Measurements from ENCODE around the gene JAK1. TPM values are rescaled to one million over a fixed set of nuclear protein-coding genes. Genes with fewer than 3 reads are reported as not detected.

JAK1 gene
- total and polyA plus RNA-seq, 10 of the 15 experiments (the other 5 are each of a cell fraction or from before 2014, with no cell fraction given): 9.6 to 45.5 (median 35.7) TPM

- TF ChIP-seq ZBTB11 (CRISPR knock-in tag; IDR thresholded peaks at IDR 0.05): no peak
- no peak for TF ChIP-seq NFXL1 (IDR thresholded peaks at IDR 0.05; ENCODE audit: borderline replicate concordance)
- TF ChIP-seq PML (IDR thresholded peaks at IDR 0.05; ENCODE audit: low read length): no peak
Observed at GRCh38 chr1:64836802-64837201, 129.5 kb downstream of the JAK1 start (continued).

- FAIRE-seq (no peak), DNase-seq (ENCODE audit: low read depth, low spot score) (no peak), ATAC-seq (no peak)
- H3K9me3 ChIP-seq (replicated peaks; ENCODE audit: control insufficient read depth, insufficient read depth, low read length): no peaks in the 10 kb centered on the region
- BruUV-seq (replicated peaks): no TSS peak
- peaks cover 6 to 35% of the 10 kb centered on the region in 2 experiments for H3K36me3 ChIP-seq (ENCODE audit: control insufficient read depth in 2 of 2, insufficient read depth in 2 of 2, low read length in 1 of 2)
- H3K4me3 ChIP-seq: no peak overlapping the region
- H4K20me1 ChIP-seq (ENCODE audit: control insufficient read depth, insufficient read depth): no peaks in the 10 kb centered on the region
- ChIA-PET CTCF (no interaction called here), SMC1A (ENCODE audit: uncharacterized antibody, unreplicated experiment) (interaction anchor here (0.6 kb wide), 1 partner anchor 12 kb away, joined by 3 read pairs; no protein-coding TSS in a partner anchor), RAD21 (ENCODE audit: unreplicated experiment) (no interaction called here), POLR2A (no interaction called here)
- intact Hi-C loops (cut with micrococcal nuclease; ENCODE audit: unreplicated experiment) (loop anchor here (5.0 kb wide), 1 partner anchor 208 kb away; no protein-coding TSS in a partner anchor), in situ Hi-C loops (cut with MboI) (no loop called here)
- no peak overlapping the region for H3K4me2 ChIP-seq (ENCODE audit: control insufficient read depth, insufficient read depth)
- no peaks in the 10 kb centered on the region for H3K4me1 ChIP-seq (ENCODE audit: control insufficient read depth, insufficient read depth, low read length)
- H2AFZ ChIP-seq (ENCODE audit: control insufficient read depth, low read depth, low read length): no peak overlapping the region
- no peaks in the 10 kb centered on the region for H3K79me2 ChIP-seq (ENCODE audit: control insufficient read depth, insufficient read depth, low read length)
- no peaks in the 10 kb centered on the region for H3K27me3 ChIP-seq (replicated peaks in 1 of 2; ENCODE audit: control insufficient read depth in 2 of 2, insufficient read depth in 2 of 2, low read length in 1 of 2)
- no peak overlapping the region for H3K9ac ChIP-seq (ENCODE audit: control insufficient read depth, insufficient read depth, low read length)
- no peak overlapping the region for H3K27ac ChIP-seq (ENCODE audit: control insufficient read depth, insufficient read depth)
- TF ChIP-seq RFX5 (IDR thresholded peaks at IDR 0.05; ENCODE audit: low read depth, low read length): no peak
- TF ChIP-seq CBX3 (IDR thresholded peaks at IDR 0.05; ENCODE audit: borderline replicate concordance, low read depth): no peak
- TF ChIP-seq USF1 (IDR thresholded peaks at IDR 0.05; ENCODE audit: borderline replicate concordance, extremely low read length, insufficient read depth, low read depth, low read length): no peak
- no peak for TF ChIP-seq HDAC6 (IDR thresholded peaks at IDR 0.05; ENCODE audit: unreplicated experiment)
- no peak for TF ChIP-seq NFXL1 (IDR thresholded peaks at IDR 0.05; ENCODE audit: borderline replicate concordance)
- no peak for TF ChIP-seq NRF1 (conservative IDR thresholded peaks at IDR 0.05; ENCODE audit: low read depth, low read length)
- no peak for TF ChIP-seq RB1 (IDR thresholded peaks at IDR 0.05; ENCODE audit: borderline replicate concordance)
- no peak for TF ChIP-seq KDM1A (IDR thresholded peaks at IDR 0.05; ENCODE audit: borderline replicate concordance)
- no peak for TF ChIP-seq SKIL (IDR thresholded peaks at IDR 0.05; ENCODE audit: low read depth, poor library complexity, severe bottlenecking)
- TF ChIP-seq PBX3 (IDR thresholded peaks at IDR 0.05; ENCODE audit: insufficient replicate concordance, low read depth, low read length): no peak
- no peak for TF ChIP-seq IRF3 (IDR thresholded peaks at IDR 0.05)
- TF ChIP-seq CHD1 (IDR thresholded peaks at IDR 0.05; ENCODE audit: low read depth, low read length): no peak
- no peak for TF ChIP-seq IKZF1 (conservative IDR thresholded peaks at IDR 0.05)
Observed at GRCh38 chr1:64834734-64835133, 131.6 kb downstream of the JAK1 start.
